Transverse colon (tissue), 4 donors: ENCODE results near the gene DPYD.

Source experiments
- CTCF ChIP-seq, 5 experiments: fragments of 200-600 bp in 3 of 5; fragments of 450-650 bp in 2 of 5; sonication (generic) in 3 of 5; IDR thresholded peaks; 1 replicate in 2 of 5; 2 replicates in 3 of 5; pipeline ENCODE4 v1.5.1; 2016 to 2017; ENCODE audit warnings: antibody characterized with exemption in 5 of 5, inconsistent platforms in 3 of 5, mild to moderate bottlenecking in 2 of 5, moderate library complexity in 1 of 5
- POLR2A ChIP-seq: fragments of 450-650 bp; IDR thresholded peaks from one replicate; pipeline ENCODE4 v1.6.1; 2016; ENCODE audit warnings: antibody characterized with exemption, mild to moderate bottlenecking, moderate library complexity
- POLR2AphosphoS5 ChIP-seq, 3 donors: sonication (generic); formaldehyde crosslinking; IDR thresholded peaks; one replicate each; pipeline ENCODE4 v1.6.1; 2016; ENCODE audit warnings: antibody characterized with exemption in 3 of 3

- no peak for TF ChIP-seq POLR2AphosphoS5 (IDR thresholded peaks at IDR 0.05)
- TF ChIP-seq CTCF (IDR thresholded peaks at IDR 0.05) = no peak
- TF ChIP-seq POLR2A = no peak
These were observed 548.3 kb downstream of the DPYD start for GRCh38 chr1:97372531-97372930.
